GM19193 (cell line): ENCODE results near the gene GABRR3.

Source experiments
- POLR2A ChIP-seq: IDR thresholded peaks from 4 replicates; pipeline ENCODE4 v1.6.1; 2011; ENCODE audit not compliant: insufficient read depth, insufficient read length; ENCODE audit errors: extremely low read depth

The GABRR3 gene

DNA sequence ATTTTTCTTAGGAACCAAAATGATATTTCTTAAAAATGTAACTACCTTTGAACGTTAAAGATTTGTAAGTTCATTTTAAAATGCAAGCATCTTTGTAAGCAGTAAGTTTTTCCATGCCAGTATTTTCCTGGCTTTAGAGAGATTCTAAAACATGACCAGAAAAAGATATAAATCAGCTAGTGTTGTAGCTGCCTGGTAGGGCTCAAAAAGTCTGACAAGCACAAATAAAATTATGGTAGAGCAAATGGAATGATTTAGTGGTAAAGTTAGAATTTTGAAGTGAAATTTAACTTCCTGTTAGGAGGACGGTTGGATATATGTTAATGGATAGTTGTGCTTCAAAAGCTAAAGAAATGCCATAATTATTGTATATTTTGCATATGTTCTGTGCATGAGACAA, 29.7 kb downstream of the GABRR3 start:
- TF ChIP-seq POLR2A, result no peak

DNA sequence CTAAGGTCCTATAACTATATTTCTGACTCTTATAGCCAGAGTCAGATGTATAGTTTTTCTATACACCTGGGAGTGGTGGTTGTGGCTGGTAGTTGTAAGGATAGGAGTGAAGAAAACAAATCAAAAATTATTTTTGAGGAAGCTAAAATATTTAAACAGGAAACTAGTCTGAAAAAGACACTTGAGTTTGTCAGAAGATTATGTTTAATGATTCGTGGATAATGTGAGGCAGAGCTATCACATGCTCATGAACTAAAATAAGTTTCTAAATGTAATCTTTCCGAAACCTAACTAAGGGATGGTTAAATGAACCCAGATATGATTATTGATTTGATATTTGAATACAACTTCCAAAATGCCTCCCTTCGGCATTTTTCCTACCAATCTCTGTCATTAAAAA, 30.4 kb downstream of the GABRR3 start:
- no peak for TF ChIP-seq POLR2A

DNA sequence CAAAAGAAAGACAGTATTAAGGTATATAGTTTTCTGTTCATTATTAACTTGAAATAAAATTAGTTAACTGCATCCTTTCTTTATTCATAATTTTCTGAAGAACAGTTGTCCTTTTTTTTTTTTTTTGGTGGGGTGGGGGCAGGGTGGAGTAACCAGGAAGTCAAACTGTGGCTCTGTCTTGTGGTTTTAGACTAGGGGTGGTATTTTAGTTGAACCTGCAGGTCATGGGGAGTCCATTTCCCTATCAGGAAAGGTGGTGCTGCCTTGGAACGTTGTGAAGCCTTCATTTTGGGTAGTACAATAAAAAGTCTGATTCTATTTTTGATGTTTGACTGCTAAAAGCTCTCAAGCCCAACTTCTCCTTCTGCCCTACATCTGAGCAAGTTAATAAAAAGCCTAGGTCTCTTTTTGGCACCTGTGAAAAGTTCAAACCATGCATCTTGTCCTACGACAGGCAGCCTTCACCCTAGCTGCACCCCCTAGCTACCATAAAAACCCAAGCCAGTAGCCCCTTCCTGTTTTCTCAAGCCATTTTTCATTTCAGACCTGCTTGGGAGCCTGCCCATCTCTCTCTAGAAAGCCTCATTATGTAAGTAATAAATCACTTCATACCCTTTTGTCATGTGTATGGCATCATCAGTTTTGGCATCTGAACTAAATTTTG, 31.7 kb downstream of the GABRR3 start:
- TF ChIP-seq POLR2A, result no peak

DNA sequence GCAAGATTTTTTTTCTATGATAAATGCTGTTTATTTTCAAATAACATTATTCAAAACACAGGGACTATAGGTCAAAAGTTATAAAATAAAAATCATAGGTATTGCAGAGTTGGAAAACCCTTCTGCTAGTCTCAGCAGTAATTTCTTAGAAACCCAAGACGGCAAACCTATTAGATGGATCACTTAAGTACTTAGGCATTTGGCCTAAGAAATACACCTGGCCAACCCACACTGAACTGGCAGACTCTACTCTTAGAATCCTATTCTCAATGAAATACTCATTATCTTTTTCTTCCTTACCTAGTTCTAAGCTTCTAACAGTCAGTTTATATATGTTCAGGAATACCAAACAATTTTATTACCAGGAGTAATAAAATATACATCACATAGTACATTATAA, 32.4 kb downstream of the GABRR3 start:
- no peak for TF ChIP-seq POLR2A

DNA sequence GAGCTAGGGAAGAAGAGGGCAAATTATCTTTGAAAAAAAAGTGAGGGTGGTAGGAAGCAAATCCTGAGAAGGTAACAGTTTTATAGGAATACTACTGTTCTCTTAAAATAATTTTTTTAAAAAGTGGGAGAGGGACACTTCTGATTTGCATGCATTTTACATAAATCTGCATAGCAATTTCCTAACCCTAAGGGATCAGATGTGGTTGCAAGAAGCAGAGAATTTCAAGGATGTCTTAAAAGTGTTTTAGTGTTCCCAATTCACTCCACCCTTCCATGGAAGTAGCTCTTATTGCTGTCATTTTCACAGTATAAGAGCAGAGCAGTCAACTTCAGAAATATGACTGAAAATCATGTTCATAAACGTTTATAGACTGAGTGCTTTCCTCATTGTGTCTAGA, 35.1 kb downstream of the GABRR3 start:
- TF ChIP-seq POLR2A, result no peak

DNA sequence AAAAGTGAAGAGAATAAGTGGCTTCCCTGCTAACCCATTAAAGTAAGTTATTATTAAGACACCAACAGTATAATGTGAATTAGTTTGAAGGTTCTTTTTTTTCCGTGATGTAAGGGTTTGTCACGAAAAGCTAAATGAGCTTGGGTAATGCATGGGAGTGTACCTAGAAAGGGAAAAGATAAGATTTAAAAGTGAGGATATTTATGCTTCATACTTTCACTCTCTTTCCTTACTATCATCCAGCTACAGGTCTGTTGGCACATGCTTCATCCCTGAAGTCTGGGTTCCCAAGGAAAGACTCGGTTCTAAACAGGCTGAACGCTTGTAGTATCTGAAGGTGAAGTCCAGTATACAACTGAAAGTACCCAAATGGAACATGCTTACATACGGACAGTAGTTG, 36.0 kb downstream of the GABRR3 start:
- TF ChIP-seq POLR2A, result no peak

DNA sequence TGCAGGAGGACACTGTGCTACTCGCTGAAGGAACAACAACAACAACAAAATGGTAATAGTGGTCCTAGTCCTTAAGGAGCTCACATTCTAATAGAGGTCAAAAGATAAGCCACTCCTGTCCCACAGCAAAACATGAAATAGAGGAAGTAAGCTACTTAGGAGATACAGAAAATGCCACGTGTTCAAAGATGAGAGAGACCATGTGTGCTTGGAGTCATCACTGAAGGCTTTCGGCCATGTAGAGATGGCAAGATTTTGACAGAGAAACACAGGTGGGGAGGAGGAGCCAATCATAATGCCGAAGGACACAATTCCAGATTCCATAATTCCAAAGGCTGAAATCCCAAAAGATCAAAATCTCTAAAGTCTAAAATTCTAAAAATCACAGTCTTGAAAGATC, 38.1 kb downstream of the GABRR3 start:
- TF ChIP-seq POLR2A, result no peak

DNA sequence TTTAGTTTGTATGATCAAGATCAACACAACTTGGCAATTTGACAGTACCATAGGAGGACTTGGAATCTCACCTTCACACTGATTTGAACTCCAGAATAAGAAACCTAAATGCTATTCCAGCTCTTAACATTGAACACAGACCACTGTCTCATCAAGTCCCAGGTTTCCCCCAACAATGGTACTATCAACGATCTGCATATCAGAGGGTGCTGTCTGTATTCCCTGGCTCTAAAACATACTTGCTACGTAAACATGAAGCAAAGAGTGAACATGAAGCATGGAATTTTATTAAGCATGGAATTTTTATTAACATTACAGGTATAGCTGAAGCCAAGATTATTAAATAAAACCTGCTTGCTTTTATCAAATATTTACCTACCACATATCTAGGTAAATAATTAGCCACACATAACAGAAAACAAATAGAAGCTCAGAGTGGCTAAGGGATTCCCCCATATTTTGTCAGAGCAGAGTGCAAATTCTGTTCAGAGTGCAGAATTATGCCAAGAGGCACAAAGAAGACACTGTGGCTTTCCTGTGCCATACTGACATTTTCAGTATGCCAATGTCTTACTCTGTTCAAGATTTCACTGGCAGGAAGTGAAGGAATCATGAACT, 40.7 kb downstream of the GABRR3 start:
- TF ChIP-seq POLR2A, result no peak

DNA sequence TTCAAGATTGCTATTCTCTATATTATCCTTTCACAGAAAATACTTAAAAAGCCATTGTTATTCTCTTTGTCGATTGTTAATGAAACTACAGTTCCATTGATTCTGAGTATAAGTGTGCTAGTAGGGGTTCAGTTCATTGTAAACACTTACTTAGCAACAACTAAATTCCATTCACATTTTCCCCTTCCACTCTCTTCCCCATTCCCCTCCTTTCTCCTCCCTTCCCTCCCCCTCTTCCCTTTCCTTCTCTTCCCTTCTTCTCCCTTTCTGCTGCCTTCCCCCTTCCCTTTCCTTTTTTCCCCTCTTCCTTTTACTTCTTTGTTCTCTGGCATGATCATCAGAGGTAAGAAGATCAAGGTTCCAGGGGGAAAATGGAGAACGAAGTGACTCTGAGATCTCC, 41.6 kb downstream of the GABRR3 start:
- no peak for TF ChIP-seq POLR2A

DNA sequence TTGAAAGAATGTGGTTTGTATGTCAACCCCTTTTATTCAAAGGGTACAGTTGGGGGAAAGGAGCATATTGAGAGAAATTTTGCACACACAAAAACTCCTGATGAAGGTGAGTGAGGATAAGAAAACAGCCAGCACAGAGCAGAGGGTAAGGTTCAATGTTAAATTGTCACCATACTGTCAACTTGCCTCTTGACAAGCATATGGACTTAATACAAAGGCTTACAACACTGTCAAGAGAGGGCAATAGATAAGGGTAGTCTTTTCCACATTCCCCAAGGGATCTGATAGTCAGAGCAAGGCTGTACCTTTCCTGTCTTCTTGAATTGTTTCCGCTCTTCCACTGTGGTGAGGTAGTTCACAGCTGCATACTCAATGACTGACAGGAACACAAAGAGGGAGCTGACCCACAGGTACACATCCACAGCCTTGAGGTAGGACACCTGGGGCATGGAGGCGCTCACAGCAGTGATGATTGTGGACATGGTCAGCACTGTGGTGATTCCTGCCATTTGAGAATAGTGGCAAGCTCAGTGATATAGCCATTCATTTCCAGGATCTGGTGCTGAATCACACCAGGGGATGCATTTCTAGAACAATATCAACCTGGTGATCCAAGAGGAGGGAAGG, 42.5 kb downstream of the GABRR3 start:
- TF ChIP-seq POLR2A, result no peak

DNA sequence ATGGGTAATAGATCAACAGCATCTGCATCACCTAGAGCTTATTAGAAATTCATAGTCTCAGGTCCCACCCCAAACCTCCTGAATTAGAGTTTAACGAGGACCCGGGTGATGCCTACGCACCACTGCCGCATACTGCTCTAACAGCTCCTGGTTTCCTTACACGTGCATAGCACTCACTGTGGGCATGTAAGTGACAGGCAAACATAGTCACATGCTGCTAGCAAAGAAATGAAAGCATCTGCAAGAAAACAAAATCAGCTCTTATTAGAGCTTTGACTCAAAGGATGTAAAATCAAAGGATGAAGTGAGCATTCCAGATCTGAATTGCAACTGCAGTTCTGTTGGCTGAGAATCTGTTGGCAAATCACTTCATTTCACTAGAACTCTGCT, 43.8 kb downstream of the GABRR3 start:
- TF ChIP-seq POLR2A, result no peak

DNA sequence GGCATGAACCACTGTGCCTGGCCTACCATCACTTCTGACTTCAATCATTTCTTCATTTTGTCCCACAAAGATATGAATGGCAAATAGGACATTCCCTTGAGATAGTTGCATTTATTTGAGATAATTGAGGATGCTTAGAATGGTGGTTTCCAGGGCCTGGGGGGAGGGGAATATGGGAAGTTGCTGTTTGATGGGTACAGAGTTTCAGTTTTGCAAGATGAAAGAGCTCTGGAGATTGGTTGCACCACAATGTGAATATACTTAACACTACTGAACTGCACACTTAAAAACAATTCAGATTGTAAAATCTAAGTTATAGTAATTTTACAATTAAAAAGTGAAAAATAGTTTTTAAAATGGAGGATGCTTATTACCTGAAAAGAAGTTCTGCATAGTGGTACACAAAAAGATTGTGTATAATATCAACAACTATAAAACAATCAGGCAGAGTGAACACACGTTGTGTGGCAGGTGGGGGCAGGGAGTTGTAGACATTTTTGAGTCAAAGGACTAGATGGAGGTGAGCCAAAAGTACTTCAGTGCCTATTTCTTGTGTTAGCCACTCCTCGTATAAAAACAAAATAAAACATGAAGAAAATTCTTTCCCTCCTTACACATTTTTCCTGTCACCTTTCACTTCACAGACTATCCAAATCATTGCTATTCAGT, 44.4 kb downstream of the GABRR3 start:
- no peak for TF ChIP-seq POLR2A

DNA sequence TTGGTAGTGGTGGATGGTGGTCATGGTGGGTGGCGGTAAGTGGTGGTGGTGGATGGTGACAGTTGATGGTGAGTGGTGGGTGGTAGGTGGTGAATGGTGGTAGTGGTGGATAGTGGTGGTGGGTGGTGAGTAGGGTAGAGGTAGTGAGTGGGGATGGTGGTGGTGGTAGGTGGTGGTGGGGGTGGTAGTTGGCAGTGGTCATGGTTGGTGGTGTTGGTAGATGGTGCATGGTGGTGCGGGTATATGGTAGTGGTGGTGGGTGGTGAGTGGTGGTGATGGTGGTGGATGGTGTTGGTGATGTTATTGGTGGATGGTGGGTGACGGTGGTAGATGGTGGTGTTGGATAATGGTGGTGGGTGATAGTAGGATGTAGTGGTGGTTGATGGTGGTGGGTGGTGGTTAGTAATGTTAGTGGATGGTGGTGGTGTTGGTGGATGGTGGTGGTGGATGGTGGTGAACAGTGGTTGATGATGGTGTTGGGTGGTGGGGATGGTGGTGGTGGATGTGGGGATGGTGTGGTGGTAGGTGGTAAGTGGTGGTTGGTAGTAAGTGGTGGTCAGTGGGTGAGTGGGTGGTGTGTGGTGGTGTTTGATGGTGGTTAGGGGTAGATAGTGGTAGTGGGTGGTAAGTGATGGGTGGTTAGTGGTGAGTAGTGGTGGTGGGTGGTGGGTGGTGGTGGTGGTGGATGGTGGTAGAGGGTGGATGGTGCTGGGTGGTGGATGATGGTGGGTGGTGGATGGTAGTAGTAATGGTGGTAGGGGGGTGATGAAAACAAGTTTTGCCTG, 46.1 kb downstream of the GABRR3 start:
- TF ChIP-seq POLR2A, result no peak

DNA sequence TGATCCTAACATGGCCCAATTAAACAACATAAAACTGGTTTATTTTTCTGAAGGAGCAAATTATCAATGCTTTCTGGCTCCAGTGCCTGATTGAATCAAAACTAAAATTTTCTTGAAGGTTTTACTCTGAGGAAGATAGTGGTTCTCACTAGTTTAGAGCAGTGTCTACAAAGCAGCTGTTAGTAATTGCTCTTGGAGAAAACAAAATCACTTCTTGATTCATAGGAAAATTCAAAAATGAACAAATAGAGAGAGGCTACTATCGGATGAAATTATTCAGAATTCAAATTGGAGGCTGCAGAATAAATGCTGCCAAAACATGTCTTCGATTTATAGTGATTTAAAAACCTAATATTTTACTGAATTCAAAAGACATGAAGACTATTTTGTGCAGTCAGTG, 47.8 kb downstream of the GABRR3 start:
- no peak for TF ChIP-seq POLR2A

DNA sequence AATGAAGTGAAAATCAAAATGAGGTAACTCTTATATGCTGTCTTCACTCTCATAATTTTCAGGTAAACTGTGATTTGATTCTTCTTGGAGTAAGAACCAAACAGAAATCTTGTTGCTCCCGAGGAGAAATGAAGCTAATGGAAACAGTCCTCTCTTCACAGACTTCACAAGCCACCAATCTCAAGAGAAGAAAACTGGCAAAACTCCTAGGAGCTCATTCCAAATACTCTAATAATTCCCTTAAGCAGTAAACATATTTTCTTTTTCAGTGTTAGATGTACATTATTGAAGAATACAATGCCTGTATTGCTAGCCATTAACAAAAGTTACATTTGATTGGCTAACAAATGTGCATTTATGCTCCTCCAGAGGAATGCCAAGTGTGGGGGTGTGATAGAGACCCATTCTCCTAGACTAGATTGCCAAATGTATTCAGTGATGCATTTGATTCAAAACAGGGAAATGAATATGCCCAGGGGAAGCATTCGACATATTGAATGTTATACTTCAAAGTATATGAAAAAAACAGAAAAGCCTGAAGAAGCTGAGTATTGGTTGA, 51.1 kb downstream of the GABRR3 start:
- no peak for TF ChIP-seq POLR2A
